HG03064 (cell line): ENCODE measurements around the gene FAM221B.
A peak's percentile ranks its signal among the peaks of the same experiment; 100 is the strongest.

ENCODE experiments used
- ATAC-seq: cut with Tn5 transposase; IDR thresholded peaks from one replicate; pipeline ENCODE4 v1.9.1; 2021; ENCODE audit warnings: low read depth; ENCODE audit not compliant: unreplicated experiment

The FAM221B gene

GRCh38 chr9:35826071-35826701 is 2.3 kb downstream of the FAM221B start:
- no peak for ATAC-seq

- no peak for ATAC-seq
Measured at GRCh38 chr9:35822926-35823325, 5.6 kb downstream of the FAM221B start.

- ATAC-seq, result no peak
Measured at GRCh38 chr9:35820076-35820475, 8.5 kb downstream of the FAM221B start.

- ATAC-seq, result no peak
Measured at GRCh38 chr9:35818341-35818740, 10.2 kb downstream of the FAM221B start.

- no peak for ATAC-seq
Measured at GRCh38 chr9:35816708-35817107, 11.8 kb downstream of the FAM221B start.

GRCh38 chr9:35814841-35815543 is 13.5 kb downstream of the FAM221B start, which contains the start of gene HINT2:
TSS of gene HINT2 (minus strand) at chr9:35815042. CDS start at chr9:35814979, 63 bp downstream.
- peak; percentile 70 for ATAC-seq

- ATAC-seq, result peak; percentile 20
Measured at GRCh38 chr9:35814106-35814840, 14.3 kb downstream of the FAM221B start.

GRCh38 chr9:35813434-35814105 is 15.0 kb downstream of the FAM221B start:
- ATAC-seq, result no peak

- ATAC-seq, result peak; percentile 47
Measured at GRCh38 chr9:35812025-35812602, 16.4 kb downstream of the FAM221B start, which contains the start of gene SPAG8. TSS of gene SPAG8 (minus strand) at chr9:35812262. CDS start at chr9:35812147, 115 bp downstream.

- no peak for ATAC-seq
Measured at GRCh38 chr9:35811381-35812024, 17.0 kb downstream of the FAM221B start.

- ATAC-seq, result no peak
Measured at GRCh38 chr9:35810122-35810521, 18.4 kb downstream of the FAM221B start.

GRCh38 chr9:35808433-35808832 is 20.1 kb downstream of the FAM221B start:
- ATAC-seq, result no peak

- no peak for ATAC-seq
Measured at GRCh38 chr9:35806101-35806500, 22.4 kb downstream of the FAM221B start.

GRCh38 chr9:35801328-35802128 is 27.0 kb downstream of the FAM221B start:
- no peak for ATAC-seq

- ATAC-seq, result no peak
Measured at GRCh38 chr9:35800530-35800929, 28.0 kb downstream of the FAM221B start.

GRCh38 chr9:35798658-35799374 is 29.7 kb downstream of the FAM221B start:
- no peak for ATAC-seq

GRCh38 chr9:35797311-35798109 is 31.0 kb downstream of the FAM221B start:
- ATAC-seq, result no peak

GRCh38 chr9:35795695-35796094 is 32.8 kb downstream of the FAM221B start:
- no peak for ATAC-seq
